ENCODE measurements around the gene EMC8.

DNA sequence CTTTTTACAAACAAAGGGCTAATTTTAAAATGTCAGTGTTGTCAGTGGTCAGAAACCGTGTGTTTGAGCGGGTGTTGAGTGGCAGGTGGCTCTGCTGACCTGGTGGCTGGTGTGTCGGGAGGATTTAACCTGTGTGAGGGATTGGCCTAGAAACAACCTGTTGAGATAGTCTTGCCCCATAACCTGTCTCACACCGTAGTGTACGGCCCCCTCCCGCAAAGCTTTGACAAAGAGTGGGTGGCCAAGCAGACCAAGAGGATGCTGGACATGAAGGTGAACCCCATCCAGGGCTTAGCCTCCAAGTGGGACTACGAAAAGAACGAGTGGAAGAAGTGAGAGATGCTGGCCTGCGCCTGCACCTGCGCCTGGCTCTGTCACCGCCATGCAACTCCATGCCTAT, 7.2 kb upstream of the EMC8 start:
- TF ChIP-seq CTCF (IDR thresholded peaks at IDR 0.05) (no peak), POLR2A (IDR thresholded peaks at IDR 0.05) (no peak)
